GM19438 (cell line): Measurements from ENCODE around the gene PANK2.
"Not testable (repeated sequence)": the region's sequence is repeated elsewhere in the genome, so short reads cannot be mapped to it uniquely, and the experiment has no call there.

Experiments used
- ATAC-seq: cut with Tn5 transposase; IDR thresholded peaks from one replicate; pipeline ENCODE4 v1.9.1; 2021; ENCODE audit warnings: low read depth; ENCODE audit not compliant: unreplicated experiment

PANK2 gene

GRCh38 chr20:3869839-3870634 is 19.1 kb upstream of the PANK2 start:
- ATAC-seq = no peak

GRCh38 chr20:3871550-3872265 is 17.5 kb upstream of the PANK2 start:
- no peak for ATAC-seq

GRCh38 chr20:3873507-3873906 is 15.7 kb upstream of the PANK2 start:
- no peak for ATAC-seq

- ATAC-seq = no peak
These were observed 14.9 kb upstream of the PANK2 start for GRCh38 chr20:3874194-3874844.

GRCh38 chr20:3875378-3875974 is 13.7 kb upstream of the PANK2 start:
- ATAC-seq = no peak

GRCh38 chr20:3876000-3876399 is 13.2 kb upstream of the PANK2 start:
- ATAC-seq = no peak

- ATAC-seq = no peak
These were observed 12.5 kb upstream of the PANK2 start for GRCh38 chr20:3876676-3877075.

- ATAC-seq = not testable (repeated sequence)
These were observed 10.3 kb upstream of the PANK2 start for GRCh38 chr20:3878921-3879274.

GRCh38 chr20:3885715-3886114 is 3.5 kb upstream of the PANK2 start:
- no peak for ATAC-seq

GRCh38 chr20:3887876-3888620 is 1.1 kb upstream of the PANK2 start:
- ATAC-seq = no peak

GRCh38 chr20:3889489-3890397 is 556 bp downstream of the PANK2 start:
- ATAC-seq = peak; percentile 30

GRCh38 chr20:3890398-3890751 is 1.2 kb downstream of the PANK2 start:
- no peak for ATAC-seq

GRCh38 chr20:3890999-3891929 is 2.1 kb downstream of the PANK2 start:
- ATAC-seq = no peak

- no peak for ATAC-seq
These were observed 5.6 kb downstream of the PANK2 start for GRCh38 chr20:3894796-3895195.

- no peak for ATAC-seq
These were observed 7.1 kb downstream of the PANK2 start for GRCh38 chr20:3896302-3896701.

GRCh38 chr20:3896853-3897583 is 7.8 kb downstream of the PANK2 start:
- ATAC-seq = no peak

GRCh38 chr20:3898181-3898580 is 9.0 kb downstream of the PANK2 start:
- not testable (repeated sequence) for ATAC-seq

GRCh38 chr20:3898639-3899038 is 9.5 kb downstream of the PANK2 start:
- no peak for ATAC-seq
